Kidney (tissue), 14 donors: ENCODE data around the gene MYO9B. TPM values are rescaled to one million over a fixed set of nuclear protein-coding genes. Genes with fewer than 3 reads are reported as not detected.

Experiments used
- DNase-seq, 5 donors: peaks; one replicate each; pipeline ENCODE4 v3.0.0-alpha.2; 2013 to 2020
- FAIRE-seq: peaks from 2 replicates; lab custom pipeline; 2012; peaks lifted over from hg19 to GRCh38; lab: Jason Lieb, UNC
- H3K27ac ChIP-seq, 2 donors: one replicate each; pipeline ENCODE4 v1.7.0; 2013; ENCODE audit warnings: low read depth in 2 of 2, low read length in 2 of 2, inconsistent platforms in 1 of 2
- H3K27me3 ChIP-seq: one replicate; pipeline ENCODE4 v1.7.1; 2013; ENCODE audit warnings: low read length, inconsistent platforms; ENCODE audit not compliant: control insufficient read depth, insufficient read depth
- H3K36me3 ChIP-seq, 3 donors: one replicate each; pipeline versions ENCODE4 v1.7.0 to v1.7.1; 2013; ENCODE audit warnings: low read length in 3 of 3, control low read depth in 1 of 3, inconsistent platforms in 1 of 3; ENCODE audit not compliant: insufficient read depth in 3 of 3, control insufficient read depth in 2 of 3
- H3K4me1 ChIP-seq, 3 donors: one replicate each; pipeline versions ENCODE4 v1.7.0 to v1.7.1; 2013; ENCODE audit warnings: low read length in 3 of 3, inconsistent platforms in 1 of 3, low read depth in 1 of 3; ENCODE audit not compliant: control insufficient read depth in 2 of 3, insufficient read depth in 2 of 3
- H3K4me3 ChIP-seq, 3 donors: one replicate each; pipeline versions ENCODE4 v1.7.0 to v1.8.1; 2013; ENCODE audit warnings: low read length in 3 of 3, control low read depth in 1 of 3, inconsistent platforms in 1 of 3
- H3K9ac ChIP-seq, 3 donors: one replicate each; pipeline versions ENCODE4 v1.7.0 to v1.7.1; 2013; ENCODE audit warnings: low read length in 3 of 3, control low read depth in 1 of 3, inconsistent platforms in 1 of 3
- H3K9me3 ChIP-seq, 3 donors: one replicate each; pipeline versions ENCODE4 v1.7.0 to v1.7.1; 2013; ENCODE audit warnings: low read length in 3 of 3, control low read depth in 1 of 3, inconsistent platforms in 1 of 3; ENCODE audit not compliant: control insufficient read depth in 2 of 3, insufficient read depth in 1 of 3
- intact Hi-C: fragments of 100-400 bp; cut with DNase I; formaldehyde crosslinking; loops from one replicate; pipeline ENCODE4 v1.11.1; 2022
- polyA plus RNA-seq: library from polyadenylated mRNA; stranded (reverse); fragments of 350-450 nt; fragmentation: Illumina TruSeq; extraction: RNeasy Lipid Tissue Mini Kit (QIAGEN cat#74804); gene quantifications from one replicate; pipeline ENCODE4 v1.2.3, GENCODE V29; 2014; ENCODE audit warnings: low read depth, low replicate concordance; ENCODE audit not compliant: insufficient read depth
- total RNA-seq: library from RNA; stranded (reverse); fragmentation: NEBNext Ultra II Directional; extraction: Animal tissue kit (Norgen Biotek cat#: 25700); gene quantifications from one replicate; pipeline ENCODE4 v1.2.1, GENCODE V29; 2021
- TF ChIP-seq, protein P1 (sequence below): IDR thresholded peaks from 3 replicates; pipeline ENCODE4 v1.5.1; 2012; ENCODE audit warnings: mild to moderate bottlenecking, moderate library complexity, borderline replicate concordance; ENCODE audit not compliant: insufficient read depth; ENCODE audit errors: extremely low read depth
- donor health status: control.
- donor health status: control.
- donor health status: control.
- donor health status: control.
- donor health status: control.
- donor health status: DM: yes; HTN: yes; CAD: no.
- donor health status: Normal renal cell carcinoma (clear cell type).

The MYO9B gene
- total and polyA plus RNA-seq, 2 donors from 2014 or later: 14.7 to 68.1 TPM

DNA sequence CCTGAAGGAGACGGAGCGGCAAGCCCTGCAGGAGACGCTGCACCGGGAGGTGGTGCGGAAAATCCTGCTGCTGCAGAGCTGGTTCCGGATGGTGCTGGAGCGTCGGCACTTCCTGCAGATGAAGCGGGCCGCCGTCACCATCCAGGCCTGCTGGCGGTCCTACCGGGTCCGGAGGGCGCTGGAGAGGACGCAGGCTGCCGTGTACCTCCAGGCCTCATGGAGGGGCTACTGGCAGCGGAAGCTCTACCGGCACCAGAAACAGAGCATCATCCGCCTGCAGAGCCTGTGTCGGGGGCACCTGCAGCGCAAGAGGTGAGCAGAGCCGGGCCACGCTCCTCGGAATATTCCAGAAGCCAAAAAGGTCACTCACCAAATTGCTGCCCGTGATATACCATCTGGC is 117.2 kb downstream of the MYO9B start:
- H3K27ac ChIP-seq: no peak overlapping the region
- no peaks in the 10 kb centered on the region for H3K27me3 ChIP-seq
- FAIRE-seq (no peak), DNase-seq (peak in 1 of 5 donors; percentile 65)
- TF ChIP-seq, protein P1, sequence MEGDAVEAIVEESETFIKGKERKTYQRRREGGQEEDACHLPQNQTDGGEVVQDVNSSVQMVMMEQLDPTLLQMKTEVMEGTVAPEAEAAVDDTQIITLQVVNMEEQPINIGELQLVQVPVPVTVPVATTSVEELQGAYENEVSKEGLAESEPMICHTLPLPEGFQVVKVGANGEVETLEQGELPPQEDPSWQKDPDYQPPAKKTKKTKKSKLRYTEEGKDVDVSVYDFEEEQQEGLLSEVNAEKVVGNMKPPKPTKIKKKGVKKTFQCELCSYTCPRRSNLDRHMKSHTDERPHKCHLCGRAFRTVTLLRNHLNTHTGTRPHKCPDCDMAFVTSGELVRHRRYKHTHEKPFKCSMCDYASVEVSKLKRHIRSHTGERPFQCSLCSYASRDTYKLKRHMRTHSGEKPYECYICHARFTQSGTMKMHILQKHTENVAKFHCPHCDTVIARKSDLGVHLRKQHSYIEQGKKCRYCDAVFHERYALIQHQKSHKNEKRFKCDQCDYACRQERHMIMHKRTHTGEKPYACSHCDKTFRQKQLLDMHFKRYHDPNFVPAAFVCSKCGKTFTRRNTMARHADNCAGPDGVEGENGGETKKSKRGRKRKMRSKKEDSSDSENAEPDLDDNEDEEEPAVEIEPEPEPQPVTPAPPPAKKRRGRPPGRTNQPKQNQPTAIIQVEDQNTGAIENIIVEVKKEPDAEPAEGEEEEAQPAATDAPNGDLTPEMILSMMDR: no peak
- no peaks in the 10 kb centered on the region for H3K4me1 ChIP-seq
- H3K9ac ChIP-seq: no peak overlapping the region
- H3K9me3 ChIP-seq: no peaks in the 10 kb centered on the region
- H3K36me3 ChIP-seq: peaks cover 2 to 27% (median 25%) of the 10 kb centered on the region in 3 donors
- intact Hi-C loops: no loop called here
- H3K4me3 ChIP-seq: no peak overlapping the region

- intact Hi-C loops: no loop called here
- no peak overlapping the region for H3K4me3 ChIP-seq
- H3K4me1 ChIP-seq: no peaks in the 10 kb centered on the region
- H3K9me3 ChIP-seq: no peaks in the 10 kb centered on the region
- TF ChIP-seq, protein P1: no peak
- H3K27me3 ChIP-seq: no peaks in the 10 kb centered on the region
- FAIRE-seq: no peak
- no peak overlapping the region for H3K27ac ChIP-seq
- no peak for DNase-seq
- peaks cover 2 to 24% (median 22%) of the 10 kb centered on the region in 3 donors for H3K36me3 ChIP-seq
- H3K9ac ChIP-seq: no peak overlapping the region
Observed at GRCh38 chr19:17194608-17195007, 119.0 kb downstream of the MYO9B start.

- no peak for FAIRE-seq
- H3K9ac ChIP-seq: no peak overlapping the region
- no peak overlapping the region for H3K27ac ChIP-seq
- no peaks in the 10 kb centered on the region for H3K4me1 ChIP-seq
- no peaks in the 10 kb centered on the region for H3K27me3 ChIP-seq
- H3K4me3 ChIP-seq: no peak overlapping the region
- TF ChIP-seq, protein P1: no peak
- intact Hi-C loops: no loop called here
- H3K9me3 ChIP-seq: no peaks in the 10 kb centered on the region
- DNase-seq: peak in 1 of 5 donors; percentile 61
- H3K36me3 ChIP-seq: peaks cover 2 to 24% (median 20%) of the 10 kb centered on the region in 3 donors
Observed at GRCh38 chr19:17195106-17195505, 119.5 kb downstream of the MYO9B start.

- Histone ChIP-seq H3K36me3 (peaks cover 2 to 20% (median 12%) of the 10 kb centered on the region in 3 donors), H3K27me3 (no peaks in the 10 kb centered on the region), H3K4me1 (no peaks in the 10 kb centered on the region), H3K9ac (no peak overlapping the region), H3K4me3 (no peak overlapping the region), H3K9me3 (no peaks in the 10 kb centered on the region), H3K27ac (no peak overlapping the region)
- intact Hi-C loops: no loop called here
- TF ChIP-seq, protein P1: no peak
- DNase-seq (no peak), FAIRE-seq (no peak)
Observed at GRCh38 chr19:17196610-17197009, 121.0 kb downstream of the MYO9B start.
